Measurements from ENCODE around the gene CDH24. TPM values are rescaled to one million over a fixed set of nuclear protein-coding genes. Genes with fewer than 3 reads are reported as not detected.

CDH24 gene
- total and polyA plus RNA-seq, 2 of the 13 experiments (the other 11 are each of a cell fraction or from before 2014, with no cell fraction given) = 0.69 to 0.99 TPM

GRCh38 chr14:23056145-23056955 lies 970 bp downstream of the CDH24 start (continued):
- TF ChIP-seq RXRB (CRISPR knock-in tag; IDR thresholded peaks at IDR 0.05; ENCODE audit: borderline replicate concordance) (peak; percentile 63), CERS6 (CRISPR knock-in tag; IDR thresholded peaks at IDR 0.05) (no peak), ZNF205 (CRISPR knock-in tag; IDR thresholded peaks at IDR 0.05) (peak; percentile 59; the same call in 1 of the 2 replicates), HOXA5 (CRISPR knock-in tag; IDR thresholded peaks at IDR 0.05) (peak; percentile 63; the same call in 1 of the 2 replicates), SNAPC2 (CRISPR knock-in tag; IDR thresholded peaks at IDR 0.05) (no peak), ZFP37 (CRISPR knock-in tag; IDR thresholded peaks at IDR 0.05; ENCODE audit: borderline replicate concordance) (no peak), ZNF234 (CRISPR knock-in tag; conservative IDR thresholded peaks at IDR 0.05) (no peak), GTF3A (CRISPR knock-in tag; conservative IDR thresholded peaks at IDR 0.05) (no peak; the same call in 1 of the 2 replicates), ZNF180 (CRISPR knock-in tag; IDR thresholded peaks at IDR 0.05; ENCODE audit: borderline replicate concordance, low read depth) (no peak), SAP130 (CRISPR knock-in tag; IDR thresholded peaks at IDR 0.05; ENCODE audit: low read depth) (peak; percentile 68), ONECUT2 (CRISPR knock-in tag; IDR thresholded peaks at IDR 0.05) (0 out of 2 replicates have a peak, but pooled peaks have one; percentile 12), CCAR2 (optimal IDR thresholded peaks at IDR 0.05; ENCODE audit: low read depth, low read length) (peak; percentile 48), NFKBIZ (CRISPR knock-in tag; IDR thresholded peaks at IDR 0.05) (peak; percentile 30; the same call in 1 of the 2 replicates), SP1 (IDR thresholded peaks at IDR 0.05) (no peak), SP1 (CRISPR knock-in tag; IDR thresholded peaks at IDR 0.05) (peak; percentile 66; the same call in 1 of the 2 replicates), RBAK (CRISPR knock-in tag; IDR thresholded peaks at IDR 0.05) (no peak), SKI (IDR thresholded peaks at IDR 0.05; ENCODE audit: partially characterized antibody) (peak; percentile 77), ZNF792 (CRISPR knock-in tag; IDR thresholded peaks at IDR 0.05) (peak; percentile 85; the same call in 1 of the 2 replicates), MBNL3 (CRISPR knock-in tag; conservative IDR thresholded peaks at IDR 0.05) (no peak), NCOA1 (CRISPR knock-in tag; IDR thresholded peaks at IDR 0.05) (no peak)
- TF ChIP-seq, protein P1, sequence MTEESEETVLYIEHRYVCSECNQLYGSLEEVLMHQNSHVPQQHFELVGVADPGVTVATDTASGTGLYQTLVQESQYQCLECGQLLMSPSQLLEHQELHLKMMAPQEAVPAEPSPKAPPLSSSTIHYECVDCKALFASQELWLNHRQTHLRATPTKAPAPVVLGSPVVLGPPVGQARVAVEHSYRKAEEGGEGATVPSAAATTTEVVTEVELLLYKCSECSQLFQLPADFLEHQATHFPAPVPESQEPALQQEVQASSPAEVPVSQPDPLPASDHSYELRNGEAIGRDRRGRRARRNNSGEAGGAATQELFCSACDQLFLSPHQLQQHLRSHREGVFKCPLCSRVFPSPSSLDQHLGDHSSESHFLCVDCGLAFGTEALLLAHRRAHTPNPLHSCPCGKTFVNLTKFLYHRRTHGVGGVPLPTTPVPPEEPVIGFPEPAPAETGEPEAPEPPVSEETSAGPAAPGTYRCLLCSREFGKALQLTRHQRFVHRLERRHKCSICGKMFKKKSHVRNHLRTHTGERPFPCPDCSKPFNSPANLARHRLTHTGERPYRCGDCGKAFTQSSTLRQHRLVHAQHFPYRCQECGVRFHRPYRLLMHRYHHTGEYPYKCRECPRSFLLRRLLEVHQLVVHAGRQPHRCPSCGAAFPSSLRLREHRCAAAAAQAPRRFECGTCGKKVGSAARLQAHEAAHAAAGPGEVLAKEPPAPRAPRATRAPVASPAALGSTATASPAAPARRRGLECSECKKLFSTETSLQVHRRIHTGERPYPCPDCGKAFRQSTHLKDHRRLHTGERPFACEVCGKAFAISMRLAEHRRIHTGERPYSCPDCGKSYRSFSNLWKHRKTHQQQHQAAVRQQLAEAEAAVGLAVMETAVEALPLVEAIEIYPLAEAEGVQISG (CRISPR knock-in tag; IDR thresholded peaks at IDR 0.05) = peak; percentile 66; the same call in 1 of the 2 replicates
- TF ChIP-seq, protein P2, sequence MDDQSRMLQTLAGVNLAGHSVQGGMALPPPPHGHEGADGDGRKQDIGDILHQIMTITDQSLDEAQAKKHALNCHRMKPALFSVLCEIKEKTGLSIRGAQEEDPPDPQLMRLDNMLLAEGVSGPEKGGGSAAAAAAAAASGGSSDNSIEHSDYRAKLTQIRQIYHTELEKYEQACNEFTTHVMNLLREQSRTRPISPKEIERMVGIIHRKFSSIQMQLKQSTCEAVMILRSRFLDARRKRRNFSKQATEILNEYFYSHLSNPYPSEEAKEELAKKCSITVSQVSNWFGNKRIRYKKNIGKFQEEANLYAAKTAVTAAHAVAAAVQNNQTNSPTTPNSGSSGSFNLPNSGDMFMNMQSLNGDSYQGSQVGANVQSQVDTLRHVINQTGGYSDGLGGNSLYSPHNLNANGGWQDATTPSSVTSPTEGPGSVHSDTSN (CRISPR knock-in tag; IDR thresholded peaks at IDR 0.05; ENCODE audit: borderline replicate concordance) = no peak
- TF ChIP-seq, protein P3, sequence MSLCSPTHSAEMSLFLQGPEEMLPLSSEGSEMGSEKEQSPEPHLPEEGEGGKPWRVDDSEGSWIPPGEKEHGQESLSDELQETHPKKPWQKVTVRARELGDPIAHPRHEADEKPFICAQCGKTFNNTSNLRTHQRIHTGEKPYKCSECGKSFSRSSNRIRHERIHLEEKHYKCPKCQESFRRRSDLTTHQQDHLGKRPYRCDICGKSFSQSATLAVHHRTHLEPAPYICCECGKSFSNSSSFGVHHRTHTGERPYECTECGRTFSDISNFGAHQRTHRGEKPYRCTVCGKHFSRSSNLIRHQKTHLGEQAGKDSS (CRISPR knock-in tag; IDR thresholded peaks at IDR 0.05; ENCODE audit: borderline replicate concordance, low read depth) = peak; percentile 7; the same call in 1 of the 2 replicates
- TF ChIP-seq, protein P4, sequence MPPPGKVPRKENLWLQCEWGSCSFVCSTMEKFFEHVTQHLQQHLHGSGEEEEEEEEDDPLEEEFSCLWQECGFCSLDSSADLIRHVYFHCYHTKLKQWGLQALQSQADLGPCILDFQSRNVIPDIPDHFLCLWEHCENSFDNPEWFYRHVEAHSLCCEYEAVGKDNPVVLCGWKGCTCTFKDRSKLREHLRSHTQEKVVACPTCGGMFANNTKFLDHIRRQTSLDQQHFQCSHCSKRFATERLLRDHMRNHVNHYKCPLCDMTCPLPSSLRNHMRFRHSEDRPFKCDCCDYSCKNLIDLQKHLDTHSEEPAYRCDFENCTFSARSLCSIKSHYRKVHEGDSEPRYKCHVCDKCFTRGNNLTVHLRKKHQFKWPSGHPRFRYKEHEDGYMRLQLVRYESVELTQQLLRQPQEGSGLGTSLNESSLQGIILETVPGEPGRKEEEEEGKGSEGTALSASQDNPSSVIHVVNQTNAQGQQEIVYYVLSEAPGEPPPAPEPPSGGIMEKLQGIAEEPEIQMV (CRISPR knock-in tag; IDR thresholded peaks at IDR 0.05; ENCODE audit: low read depth) = 0 out of 2 replicates have a peak, but pooled peaks have one; percentile 17
